HepG2 (cell line): Measurements from ENCODE around the gene LSMEM2. TPM values are rescaled to one million over a fixed set of nuclear protein-coding genes. Genes with fewer than 3 reads are reported as not detected.

Experiments used
- ATAD3A ChIP-seq: sonication (generic); formaldehyde crosslinking; IDR thresholded peaks from 2 replicates; pipeline ENCODE4 v1.4.0; 2020; ENCODE audit warnings: missing genetic modification reagents
- BRD4 ChIP-seq: sonication (generic); formaldehyde crosslinking; IDR thresholded peaks from 2 replicates; pipeline ENCODE4 v1.4.0; 2020; ENCODE audit warnings: missing genetic modification reagents
- GLI4 ChIP-seq: sonication (generic); formaldehyde crosslinking; IDR thresholded peaks from 2 replicates; pipeline ENCODE4 v1.5.1; 2020; ENCODE audit warnings: missing genetic modification reagents, mild to moderate bottlenecking, moderate library complexity, borderline replicate concordance
- HOXA5 ChIP-seq: sonication (generic); formaldehyde crosslinking; IDR thresholded peaks from 2 replicates; pipeline ENCODE4 v1.4.0; 2020; ENCODE audit warnings: missing genetic modification reagents
- KIAA2018 ChIP-seq: sonication (generic); formaldehyde crosslinking; IDR thresholded peaks from 2 replicates; pipeline ENCODE4 v1.5.0; 2020; ENCODE audit warnings: mild to moderate bottlenecking, missing genetic modification reagents, borderline replicate concordance
- RBM22 ChIP-seq: fragments of 200-400 bp; formaldehyde crosslinking; optimal IDR thresholded peaks from 2 replicates; pipeline ENCODE3; 2017; ENCODE audit warnings: mild to moderate bottlenecking, low read length, moderate library complexity
- SNAPC5 ChIP-seq: sonication (generic); formaldehyde crosslinking; IDR thresholded peaks from 2 replicates; pipeline ENCODE4 v1.8.1; 2023; ENCODE audit warnings: mild to moderate bottlenecking, missing genetic modification reagents, borderline replicate concordance
- SOX13 ChIP-seq, 3 experiments: fragments of 450-650 bp in 1 of 3; sonication (generic) in 1 of 3; formaldehyde crosslinking in 1 of 3; IDR thresholded peaks in 2 of 3; conservative IDR thresholded peaks in 1 of 3; 2 replicates each; pipeline versions ENCODE4 v1.5.0 to v1.6.1; 2016 to 2020; ENCODE audit warnings: antibody characterized with exemption in 1 of 3, mild to moderate bottlenecking in 1 of 3, missing compliant biosample characterization in 1 of 3, missing genetic modification reagents in 1 of 3, moderate library complexity in 1 of 3
- TARDBP ChIP-seq: sonication (generic); formaldehyde crosslinking; IDR thresholded peaks from 2 replicates; pipeline ENCODE4 v1.8.0; 2022; ENCODE audit warnings: mild to moderate bottlenecking, missing genetic modification reagents
- TP53 ChIP-seq: sonication (generic); formaldehyde crosslinking; conservative IDR thresholded peaks from 2 replicates; pipeline ENCODE4 v1.4.0; 2020; ENCODE audit warnings: missing genetic modification reagents
- ZNF510 ChIP-seq: sonication (generic); formaldehyde crosslinking; IDR thresholded peaks from 2 replicates; pipeline ENCODE4 v1.4.0; 2020; ENCODE audit warnings: low read depth, mild to moderate bottlenecking, missing genetic modification reagents
- ZNF572 ChIP-seq: sonication (generic); formaldehyde crosslinking; IDR thresholded peaks from 2 replicates; pipeline ENCODE4 v1.5.1; 2020; ENCODE audit warnings: mild to moderate bottlenecking, missing genetic modification reagents
- ZNF75D ChIP-seq: sonication (generic); formaldehyde crosslinking; IDR thresholded peaks from 2 replicates; pipeline ENCODE4 v1.8.1; 2023; ENCODE audit warnings: missing genetic modification reagents, mild to moderate bottlenecking, borderline replicate concordance
- ZNF766 ChIP-seq: sonication (generic); formaldehyde crosslinking; IDR thresholded peaks from 2 replicates; pipeline ENCODE4 v1.5.0; 2020; ENCODE audit warnings: missing genetic modification reagents, borderline replicate concordance
- ZNF776 ChIP-seq: sonication (generic); formaldehyde crosslinking; IDR thresholded peaks from 2 replicates; pipeline ENCODE4 v1.4.0; 2020; ENCODE audit warnings: mild to moderate bottlenecking, missing genetic modification reagents
- ZNF781 ChIP-seq: sonication (generic); formaldehyde crosslinking; IDR thresholded peaks from 2 replicates; pipeline ENCODE4 v1.5.1; 2020; ENCODE audit warnings: borderline replicate concordance, mild to moderate bottlenecking, missing genetic modification reagents; ENCODE audit errors: not compliant biosample characterization
- polyA plus RNA-seq, 8 experiments: library from polyadenylated mRNA; depleted of rRNA in 3 of 8; stranded (reverse) in 7 of 8; unstranded in 1 of 8; fragments of >200 nt; fragmentation: Illumina TruSeq in 4 of 8; extraction: Trizol in 4 of 8; gene quantifications; 2 replicates each; pipeline versions ENCODE4 v1.2.1 to v1.2.3, GENCODE V29; 2011 to 2016; ENCODE audit warnings: low read depth in 4 of 8, missing spikeins in 1 of 8, mixed read lengths in 1 of 8; ENCODE audit not compliant: insufficient read depth in 1 of 8
- total RNA-seq, 5 experiments: library from RNA; depleted of rRNA; stranded (reverse); fragments of >200 nt; fragmentation: Illumina TruSeq; extraction: Trizol; gene quantifications; 2 replicates each; pipeline ENCODE4 v1.2.3, GENCODE V29; 2016; ENCODE audit warnings: low read depth in 1 of 5

LSMEM2 gene
- total and polyA plus RNA-seq, 2 of the 13 experiments (the other 11 are each of a cell fraction or from before 2014, with no cell fraction given) = 0.07 to 0.41 TPM

- no peak for TF ChIP-seq ZNF510 (CRISPR knock-in tag)
- TF ChIP-seq HOXA5 (CRISPR knock-in tag) = peak; percentile 65; the same call in 1 of the 2 replicates
- no peak for TF ChIP-seq BRD4 (CRISPR knock-in tag)
- no peak for TF ChIP-seq RBM22
- no peak for TF ChIP-seq ZNF766
- no peak for TF ChIP-seq ZNF75D (CRISPR knock-in tag)
- TF ChIP-seq TP53 (CRISPR knock-in tag) = no peak
- 0 out of 2 replicates have a peak, but pooled peaks have one; percentile 19 for TF ChIP-seq TARDBP
- no peak for TF ChIP-seq ATAD3A
- no peak for TF ChIP-seq SNAPC5
- TF ChIP-seq KIAA2018 (CRISPR knock-in tag) = no peak
- peak; percentile 84 for TF ChIP-seq ZNF776 (CRISPR knock-in tag)
- TF ChIP-seq GLI4 (CRISPR knock-in tag) = no peak
- no peak for TF ChIP-seq ZNF572 (CRISPR knock-in tag)
- TF ChIP-seq ZNF781 (CRISPR knock-in tag) = peak; percentile 87
- no peak for TF ChIP-seq SOX13 (IDR thresholded peaks at IDR 0.05)
- peak in 1 of 2 experiments; percentile 51; a peak in 1 of 4 replicates for TF ChIP-seq SOX13 (CRISPR knock-in tag; conservative IDR thresholded peaks at IDR 0.05 in 1 of 2, IDR thresholded peaks at IDR 0.05 in 1 of 2)
These were observed 32.9 kb upstream of the LSMEM2 start (continued) for GRCh38 chr3:50245831-50246516.
